ENCODE data around the gene CSMD2. TPM values are rescaled to one million over a fixed set of nuclear protein-coding genes. Genes with fewer than 3 reads are reported as not detected.

The CSMD2 gene
- total RNA-seq, 1 experiment from 2014 or later = not detected

- no peaks in the 10 kb centered on the region for H3K9me3 ChIP-seq (ENCODE audit: insufficient read depth, low read depth)
- no peak for TF ChIP-seq CTCF (conservative IDR thresholded peaks at IDR 0.05)
- no peak for TF ChIP-seq EZH2 (IDR thresholded peaks at IDR 0.05; ENCODE audit: low read depth)
- no TSS peak for BruUV-seq (replicated peaks)
- H3F3A ChIP-seq (ENCODE audit: insufficient read depth, low read depth) = no peaks in the 10 kb centered on the region
- no peaks in the 10 kb centered on the region for H3K79me2 ChIP-seq (ENCODE audit: low read depth)
- CTCF ChIA-PET = no interaction called here
- H3K27ac ChIP-seq = no peak overlapping the region
- H3K9me2 ChIP-seq (ENCODE audit: insufficient read depth) = no peaks in the 10 kb centered on the region
- H3K4me1 ChIP-seq (replicated peaks; ENCODE audit: insufficient read depth) = no peaks in the 10 kb centered on the region
- H4K20me1 ChIP-seq (ENCODE audit: insufficient read depth) = no peaks in the 10 kb centered on the region
- DNase-seq = no peak
- H3K4me3 ChIP-seq = no peak overlapping the region
- peaks cover 49% of the 10 kb centered on the region for H3K27me3 ChIP-seq (ENCODE audit: insufficient read depth, low read depth)
- H2AFZ ChIP-seq = no peak overlapping the region
- no peak overlapping the region for H3K4me2 ChIP-seq
- H3K36me3 ChIP-seq (ENCODE audit: low read depth) = no peaks in the 10 kb centered on the region
- intact Hi-C loops (cut with micrococcal nuclease; ENCODE audit: unreplicated experiment) = no loop called here
- POLR2A ChIA-PET (ENCODE audit: unreplicated experiment) = no interaction called here
Observed at GRCh38 chr1:34029954-34030353, 135.1 kb downstream of the CSMD2 start.

DNA sequence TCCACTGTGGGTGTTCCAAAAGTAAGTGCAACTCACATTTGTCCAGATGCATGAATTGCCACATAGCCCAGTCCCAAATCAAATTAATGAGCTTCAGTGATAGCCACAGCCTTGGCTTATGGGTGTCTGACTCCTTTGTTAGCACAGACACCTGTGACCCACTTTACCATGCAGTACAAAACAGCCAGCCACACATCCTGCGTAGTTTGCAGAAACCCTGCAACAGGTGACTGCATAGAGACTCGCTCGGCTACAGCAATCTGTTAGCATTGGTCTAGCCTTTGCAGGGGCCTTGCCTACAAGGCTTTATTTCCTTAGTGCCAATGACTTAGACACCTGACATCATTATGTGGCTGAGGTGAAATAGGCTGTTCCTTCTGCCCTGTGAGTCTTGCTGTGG lies 135.5 kb downstream of the CSMD2 start:
- Histone ChIP-seq H3K9me3 (ENCODE audit: insufficient read depth, low read depth) (no peaks in the 10 kb centered on the region), H3F3A (ENCODE audit: insufficient read depth, low read depth) (no peaks in the 10 kb centered on the region), H3K27me3 (ENCODE audit: insufficient read depth, low read depth) (peaks cover 49% of the 10 kb centered on the region), H4K20me1 (ENCODE audit: insufficient read depth) (no peaks in the 10 kb centered on the region), H3K4me3 (no peak overlapping the region), H3K4me2 (no peak overlapping the region), H3K4me1 (replicated peaks; ENCODE audit: insufficient read depth) (no peaks in the 10 kb centered on the region), H3K79me2 (ENCODE audit: low read depth) (no peaks in the 10 kb centered on the region), H2AFZ (no peak overlapping the region), H3K36me3 (ENCODE audit: low read depth) (no peaks in the 10 kb centered on the region), H3K9me2 (ENCODE audit: insufficient read depth) (no peaks in the 10 kb centered on the region), H3K27ac (no peak overlapping the region)
- DNase-seq = no peak
- BruUV-seq (replicated peaks) = no TSS peak
- intact Hi-C loops (cut with micrococcal nuclease; ENCODE audit: unreplicated experiment) = no loop called here
- TF ChIP-seq EZH2 (IDR thresholded peaks at IDR 0.05; ENCODE audit: low read depth) (no peak), CTCF (conservative IDR thresholded peaks at IDR 0.05) (no peak)
- CTCF ChIA-PET = no interaction called here
- POLR2A ChIA-PET (ENCODE audit: unreplicated experiment) = no interaction called here

GRCh38 chr1:34028381-34029055 lies 136.5 kb downstream of the CSMD2 start:
- H3K9me2 ChIP-seq (ENCODE audit: insufficient read depth) = no peaks in the 10 kb centered on the region
- CTCF ChIA-PET = no interaction called here
- POLR2A ChIA-PET (ENCODE audit: unreplicated experiment) = no interaction called here

More at GRCh38 chr1:34028381-34029055, 136.5 kb downstream of the CSMD2 start:
- Histone ChIP-seq H3K27me3 (ENCODE audit: insufficient read depth, low read depth) (peaks cover 43% of the 10 kb centered on the region), H3K27ac (no peak overlapping the region), H3K4me3 (no peak overlapping the region), H3K9me3 (ENCODE audit: insufficient read depth, low read depth) (no peaks in the 10 kb centered on the region), H4K20me1 (ENCODE audit: insufficient read depth) (no peaks in the 10 kb centered on the region), H2AFZ (no peak overlapping the region), H3K79me2 (ENCODE audit: low read depth) (no peaks in the 10 kb centered on the region), H3K4me1 (replicated peaks; ENCODE audit: insufficient read depth) (no peaks in the 10 kb centered on the region), H3K4me2 (no peak overlapping the region), H3K36me3 (ENCODE audit: low read depth) (no peaks in the 10 kb centered on the region), H3F3A (ENCODE audit: insufficient read depth, low read depth) (no peaks in the 10 kb centered on the region)
- TF ChIP-seq EZH2 (IDR thresholded peaks at IDR 0.05; ENCODE audit: low read depth) (no peak), CTCF (conservative IDR thresholded peaks at IDR 0.05) (no peak)
- no peak for DNase-seq
- intact Hi-C loops (cut with micrococcal nuclease; ENCODE audit: unreplicated experiment) = no loop called here
- no TSS peak for BruUV-seq (replicated peaks)

All from PC-9 (cell line).